H7 (cell line): Measurements from ENCODE around the gene CEACAM5. TPM values are rescaled to one million over a fixed set of nuclear protein-coding genes. Genes with fewer than 3 reads are reported as not detected.
"Not testable (repeated sequence)": the region's sequence is repeated elsewhere in the genome, so short reads cannot be mapped to it uniquely, and the experiment has no call there.

Experiments
- DNase-seq: peaks from one replicate; pipeline ENCODE4 v3.0.0; 2012
- H3K27me3 ChIP-seq: 2 replicates; pipeline ENCODE4 v1.6.0; 2011; ENCODE audit warnings: mild to moderate bottlenecking, low read length; ENCODE audit not compliant: control insufficient read depth, insufficient read depth
- H3K36me3 ChIP-seq: replicated peaks from 2 replicates; pipeline ENCODE4 v1.5.1; 2011; ENCODE audit warnings: low read length; ENCODE audit not compliant: control insufficient read depth, insufficient read depth
- H3K4me3 ChIP-seq: 2 replicates; pipeline ENCODE4 v1.5.1; 2011; ENCODE audit warnings: low read depth, mild to moderate bottlenecking, control low read depth, low read length, moderate library complexity; ENCODE audit not compliant: insufficient read depth
- total RNA-seq: library from RNA; depleted of rRNA; stranded (reverse); fragments of >200 nt; shearing (Covaris generic); gene quantifications from 2 replicates; pipeline ENCODE4 v1.2.3, GENCODE V29; 2014

The CEACAM5 gene
- total RNA-seq, 1 experiment from 2014 or later: not detected

GRCh38 chr19:41707871-41708371, 505 bp upstream of the CEACAM5 start:
- DNase-seq: no peak
- H3K27me3 ChIP-seq: no peaks in the 10 kb centered on the region
- no peak overlapping the region for H3K4me3 ChIP-seq
- no peaks in the 10 kb centered on the region for H3K36me3 ChIP-seq

DNA sequence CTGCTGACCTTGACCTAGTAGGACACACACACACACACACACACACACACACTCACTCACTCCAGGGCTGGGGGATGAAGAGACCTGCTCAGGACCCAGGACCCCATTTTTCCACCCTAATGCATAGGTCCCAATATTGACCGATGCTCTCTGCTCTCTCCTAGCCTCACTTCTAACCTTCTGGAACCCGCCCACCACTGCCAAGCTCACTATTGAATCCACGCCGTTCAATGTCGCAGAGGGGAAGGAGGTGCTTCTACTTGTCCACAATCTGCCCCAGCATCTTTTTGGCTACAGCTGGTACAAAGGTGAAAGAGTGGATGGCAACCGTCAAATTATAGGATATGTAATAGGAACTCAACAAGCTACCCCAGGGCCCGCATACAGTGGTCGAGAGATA, 1.1 kb downstream of the CEACAM5 start:
- not testable (repeated sequence) for DNase-seq, H3K36me3 ChIP-seq

GRCh38 chr19:41709951-41710645, 1.7 kb downstream of the CEACAM5 start:
- no peak overlapping the region for H3K4me3 ChIP-seq
- DNase-seq: no peak
- no peaks in the 10 kb centered on the region for H3K36me3 ChIP-seq
- no peaks in the 10 kb centered on the region for H3K27me3 ChIP-seq

More for the DNA sequence above, 1.1 kb downstream of the CEACAM5 start:
- H3K4me3 ChIP-seq, H3K27me3 ChIP-seq: not testable (repeated sequence)

DNA sequence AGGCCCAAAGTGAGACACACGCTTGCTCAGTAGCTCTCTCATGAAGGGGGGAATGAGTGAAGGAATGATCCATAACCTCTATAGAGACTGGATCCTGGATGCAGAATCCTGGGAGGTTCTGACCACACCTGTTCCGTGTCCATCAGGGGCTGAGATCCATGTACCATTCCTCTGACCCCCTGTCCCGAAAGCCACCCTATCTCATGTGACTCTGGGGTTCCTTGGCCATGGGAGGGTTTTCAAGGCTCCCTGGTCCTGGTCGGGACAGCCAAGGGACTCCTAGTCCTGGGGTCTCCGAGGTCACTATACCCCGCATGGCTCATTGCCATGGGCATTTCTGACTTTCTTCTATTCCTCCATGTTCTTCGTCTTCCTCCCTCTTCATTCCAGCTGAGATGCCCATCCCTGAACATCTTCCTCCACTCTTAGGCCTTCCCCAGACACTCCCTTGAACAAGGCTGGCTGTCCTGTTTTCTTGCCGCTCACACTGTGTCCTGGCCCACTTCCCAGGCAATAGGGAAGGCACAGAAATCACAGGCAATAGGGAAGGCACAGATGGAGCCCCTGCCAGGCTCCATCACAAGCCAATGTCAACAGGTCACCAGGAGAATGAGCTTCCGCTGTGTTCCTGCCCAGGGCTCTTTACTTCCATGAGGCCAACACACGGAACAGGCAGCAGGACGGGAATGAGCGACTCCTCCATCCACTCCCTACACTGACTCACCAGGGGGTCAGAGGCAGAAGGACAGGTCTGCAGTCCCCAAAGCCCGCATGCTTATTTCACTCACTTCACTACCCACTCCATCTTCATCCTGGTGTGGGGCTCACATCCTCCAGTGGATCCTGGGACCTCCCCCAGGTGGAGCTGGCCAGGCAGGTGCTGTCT, 3.2 kb downstream of the CEACAM5 start:
- H3K27me3 ChIP-seq: no peaks in the 10 kb centered on the region
- no peaks in the 10 kb centered on the region for H3K36me3 ChIP-seq
- no peak for DNase-seq
- no peak overlapping the region for H3K4me3 ChIP-seq

DNA sequence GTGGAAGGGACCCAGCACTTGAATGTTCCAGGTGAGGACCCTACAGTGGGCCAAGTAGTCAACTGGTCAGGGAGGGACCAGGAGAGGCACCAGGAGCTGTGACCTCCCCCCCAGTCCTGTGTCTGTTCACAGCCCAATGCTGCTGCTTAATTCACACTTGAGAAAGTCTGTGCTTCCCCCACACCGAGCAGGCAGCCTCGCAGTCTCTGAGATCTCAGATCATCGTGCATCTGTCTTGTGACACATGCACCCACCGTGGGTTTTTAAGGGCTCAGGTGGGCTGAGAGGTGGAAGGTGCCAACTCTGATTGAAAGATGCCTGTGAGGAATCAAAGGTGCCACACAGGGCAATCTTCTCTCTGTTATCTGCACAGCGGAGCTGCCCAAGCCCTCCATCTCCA, 6.2 kb downstream of the CEACAM5 start:
- no peak overlapping the region for H3K4me3 ChIP-seq
- no peak for DNase-seq
- no peaks in the 10 kb centered on the region for H3K36me3 ChIP-seq
- H3K27me3 ChIP-seq: no peaks in the 10 kb centered on the region

DNA sequence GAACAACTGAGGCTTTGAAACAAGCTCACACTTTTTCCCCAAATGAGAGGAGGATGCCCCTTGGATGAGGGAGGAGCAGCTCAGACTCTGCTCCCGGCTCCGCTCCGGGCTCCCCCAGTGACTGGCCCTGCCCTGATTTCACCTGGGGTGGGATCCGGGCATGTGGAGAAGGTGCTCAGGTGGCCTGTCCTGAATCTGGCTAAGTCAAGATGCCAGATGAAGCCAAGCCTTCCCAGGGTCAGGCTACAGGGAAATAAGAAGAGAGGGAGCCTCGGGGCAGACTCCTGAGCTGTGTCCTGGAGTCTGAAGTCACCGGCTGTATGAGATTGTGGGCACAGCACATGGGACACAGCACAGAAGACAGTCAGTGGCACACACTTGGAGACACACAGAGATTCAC, 10.3 kb downstream of the CEACAM5 start:
- H3K27me3 ChIP-seq: no peaks in the 10 kb centered on the region
- no peaks in the 10 kb centered on the region for H3K36me3 ChIP-seq
- DNase-seq: no peak
- H3K4me3 ChIP-seq: no peak overlapping the region

- Histone ChIP-seq H3K27me3 (no peaks in the 10 kb centered on the region), H3K36me3 (no peaks in the 10 kb centered on the region), H3K4me3 (no peak overlapping the region)
- no peak for DNase-seq
Observed at GRCh38 chr19:41720103-41720502, 11.7 kb downstream of the CEACAM5 start.

DNA sequence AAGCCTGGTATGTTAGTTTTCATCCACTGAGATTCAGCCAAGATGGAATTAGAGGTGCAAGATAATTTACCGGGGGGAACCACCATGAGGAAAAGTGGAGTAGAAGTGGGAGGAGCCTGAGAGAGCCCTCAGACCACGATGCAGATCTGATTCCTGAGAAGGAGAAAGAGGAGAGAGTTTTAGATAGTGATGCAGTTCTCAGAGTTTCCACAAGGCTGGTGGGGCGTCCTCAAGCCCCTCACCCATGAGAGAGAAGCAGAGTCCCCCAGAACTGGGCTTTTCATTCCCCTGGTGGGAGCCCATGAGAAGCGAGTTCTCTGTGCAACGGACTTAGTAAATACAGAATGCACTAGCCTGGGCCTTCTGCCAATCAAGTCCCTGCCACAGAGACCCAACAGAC, 18.1 kb downstream of the CEACAM5 start:
- H3K36me3 ChIP-seq: no peaks in the 10 kb centered on the region
- no peak overlapping the region for H3K4me3 ChIP-seq
- no peak for DNase-seq
- no peaks in the 10 kb centered on the region for H3K27me3 ChIP-seq

GRCh38 chr19:41734156-41734555, 25.7 kb downstream of the CEACAM5 start:
- no peaks in the 10 kb centered on the region for H3K27me3 ChIP-seq
- H3K4me3 ChIP-seq: no peak overlapping the region
- no peak for DNase-seq
- no peaks in the 10 kb centered on the region for H3K36me3 ChIP-seq

DNA sequence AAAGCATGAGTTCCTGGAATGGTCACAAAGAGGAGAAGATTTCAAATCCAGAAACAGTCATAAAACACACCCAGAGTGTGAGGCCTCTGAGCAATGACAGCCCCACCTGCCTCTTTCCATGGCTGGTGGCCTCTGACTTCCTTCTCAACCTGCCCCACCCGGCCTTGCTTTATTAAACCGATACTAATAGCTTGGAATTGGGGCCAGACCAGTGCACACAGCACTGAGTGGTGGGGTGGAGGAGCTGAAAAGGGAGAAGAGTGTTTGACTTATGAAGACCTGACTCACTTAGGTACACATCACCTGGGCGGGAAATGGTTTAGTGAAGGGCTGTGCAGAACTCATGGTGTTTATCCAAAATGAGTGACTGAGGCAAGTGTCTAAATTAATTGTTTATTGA, 26.2 kb downstream of the CEACAM5 start:
- Histone ChIP-seq H3K36me3 (no peaks in the 10 kb centered on the region), H3K27me3 (no peaks in the 10 kb centered on the region), H3K4me3 (no peak overlapping the region)
- no peak for DNase-seq

DNA sequence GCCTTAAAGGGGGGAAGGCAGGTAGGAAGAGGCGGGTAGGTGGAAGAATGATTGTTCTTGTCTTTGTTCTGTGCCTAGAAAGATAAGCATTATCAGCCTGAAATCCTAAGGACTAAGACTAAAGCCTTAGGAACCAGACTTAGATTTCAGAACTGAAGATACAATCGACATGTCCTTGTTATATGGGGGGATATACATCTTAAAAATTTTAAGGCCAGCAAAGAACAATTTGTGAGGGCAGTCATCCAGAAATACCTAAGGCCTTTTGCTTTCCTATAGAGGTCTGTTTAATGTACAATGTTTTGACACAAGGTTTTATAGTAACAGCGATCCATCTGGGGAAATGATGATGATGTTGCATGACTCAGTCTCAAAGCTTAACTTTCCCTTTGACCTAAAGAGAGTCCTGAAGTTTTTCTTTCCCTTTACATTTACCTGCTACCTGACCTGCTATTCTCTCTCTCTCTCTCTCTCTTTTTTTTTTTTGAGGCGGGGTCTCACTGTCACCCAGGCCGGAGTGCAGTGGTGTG, 26.7 kb downstream of the CEACAM5 start:
- Histone ChIP-seq H3K36me3 (no peaks in the 10 kb centered on the region), H3K27me3 (no peaks in the 10 kb centered on the region), H3K4me3 (no peak overlapping the region)
- DNase-seq: no peak

- no peak for DNase-seq
Observed at GRCh38 chr19:41739361-41739760, 30.9 kb downstream of the CEACAM5 start.

GRCh38 chr19:41740415-41741243, 32.2 kb downstream of the CEACAM5 start:
- no peaks in the 10 kb centered on the region for H3K36me3 ChIP-seq
- no peaks in the 10 kb centered on the region for H3K27me3 ChIP-seq
- DNase-seq: no peak
- no peak overlapping the region for H3K4me3 ChIP-seq

More at GRCh38 chr19:41739361-41739760, 30.9 kb downstream of the CEACAM5 start:
- no peaks in the 10 kb centered on the region for H3K36me3 ChIP-seq
- H3K4me3 ChIP-seq: no peak overlapping the region
- H3K27me3 ChIP-seq: no peaks in the 10 kb centered on the region

GRCh38 chr19:41741244-41741554, 32.8 kb downstream of the CEACAM5 start:
- Histone ChIP-seq H3K27me3 (no peaks in the 10 kb centered on the region), H3K36me3 (no peaks in the 10 kb centered on the region), H3K4me3 (no peak overlapping the region)
- no peak for DNase-seq
